Mesothelial cell of epicardium (in vitro differentiated cells): Measurements from ENCODE around the gene KRT6C. TPM values are rescaled to one million over a fixed set of nuclear protein-coding genes. Genes with fewer than 3 reads are reported as not detected.

ENCODE experiments used
- DNase-seq, 2 experiments: peaks; one replicate each; pipeline ENCODE4 v3.0.0; 2021; ENCODE audit warnings: low spot score in 2 of 2; ENCODE audit not compliant: unreplicated experiment in 2 of 2
- H3K27ac Mint-ChIP-seq: 2 replicates; pipeline ENCODE4 v1.8.0; 2021; ENCODE audit warnings: mixed read lengths
- H3K27me3 Mint-ChIP-seq: 2 replicates; pipeline ENCODE4 v1.8.0; 2021; ENCODE audit warnings: low read depth, mixed read lengths
- H3K36me3 Mint-ChIP-seq: 2 replicates; pipeline ENCODE4 v1.8.0; 2021; ENCODE audit warnings: mixed read lengths
- H3K4me1 Mint-ChIP-seq: 2 replicates; pipeline ENCODE4 v1.8.0; 2021; ENCODE audit warnings: mixed read lengths
- H3K4me3 Mint-ChIP-seq: 2 replicates; pipeline ENCODE4 v1.8.0; 2021; ENCODE audit warnings: mild to moderate bottlenecking, moderate library complexity, mixed read lengths
- H3K9me3 Mint-ChIP-seq: 2 replicates; pipeline ENCODE4 v1.8.0; 2021; ENCODE audit warnings: mixed read lengths
- CTCF ChIP-seq: fragments of 200-600 bp; sonication (generic); IDR thresholded peaks from one replicate; pipeline ENCODE4 v1.5.0; 2021; ENCODE audit warnings: antibody characterized with exemption; ENCODE audit not compliant: unreplicated experiment
- total RNA-seq: library from RNA; stranded (reverse); gene quantifications from 3 replicates; pipeline ENCODE4 v1.2.1, GENCODE V29; 2021

The KRT6C gene
- total RNA-seq, 1 donor from 2014 or later, result not detected

GRCh38 chr12:52439845-52440244 is 33.8 kb downstream of the KRT6C start:
- no peaks in the 10 kb centered on the region for H3K36me3 Mint-ChIP-seq
- H3K27ac Mint-ChIP-seq, result peak overlapping the region; percentile 51
- TF ChIP-seq CTCF, result no peak
- peaks cover 61% of the 10 kb centered on the region for H3K4me1 Mint-ChIP-seq
- no peak overlapping the region for H3K4me3 Mint-ChIP-seq
- no peaks in the 10 kb centered on the region for H3K9me3 Mint-ChIP-seq
- no peak for DNase-seq
- no peaks in the 10 kb centered on the region for H3K27me3 Mint-ChIP-seq

GRCh38 chr12:52439420-52439819 is 34.2 kb downstream of the KRT6C start:
- Mint-ChIP-seq H3K9me3 (no peaks in the 10 kb centered on the region), H3K4me3 (no peak overlapping the region), H3K4me1 (peaks cover 61% of the 10 kb centered on the region), H3K27me3 (no peaks in the 10 kb centered on the region), H3K27ac (no peak overlapping the region), H3K36me3 (no peaks in the 10 kb centered on the region)
- no peak for TF ChIP-seq CTCF
- DNase-seq, result no peak

- Mint-ChIP-seq H3K4me1 (peaks cover 61% of the 10 kb centered on the region), H3K36me3 (no peaks in the 10 kb centered on the region), H3K4me3 (no peak overlapping the region), H3K9me3 (no peaks in the 10 kb centered on the region), H3K27me3 (no peaks in the 10 kb centered on the region), H3K27ac (no peak overlapping the region)
- TF ChIP-seq CTCF, result no peak
- DNase-seq, result no peak
Measured at GRCh38 chr12:52438305-52439301, 35.0 kb downstream of the KRT6C start.

GRCh38 chr12:52437508-52437907 is 36.1 kb downstream of the KRT6C start:
- no peak for DNase-seq
- peak overlapping the region; percentile 65 for H3K27ac Mint-ChIP-seq
- H3K36me3 Mint-ChIP-seq, result no peaks in the 10 kb centered on the region
- H3K4me3 Mint-ChIP-seq, result no peak overlapping the region
- TF ChIP-seq CTCF, result no peak
- H3K4me1 Mint-ChIP-seq, result peaks cover 50% of the 10 kb centered on the region
- H3K27me3 Mint-ChIP-seq, result peaks cover 6% of the 10 kb centered on the region
- H3K9me3 Mint-ChIP-seq, result no peaks in the 10 kb centered on the region

- no peaks in the 10 kb centered on the region for H3K36me3 Mint-ChIP-seq
- DNase-seq, result no peak
- H3K9me3 Mint-ChIP-seq, result no peaks in the 10 kb centered on the region
- peaks cover 12% of the 10 kb centered on the region for H3K27me3 Mint-ChIP-seq
- H3K27ac Mint-ChIP-seq, result peak overlapping the region; percentile 65
- H3K4me3 Mint-ChIP-seq, result no peak overlapping the region
- no peak for TF ChIP-seq CTCF
- peaks cover 44% of the 10 kb centered on the region for H3K4me1 Mint-ChIP-seq
Measured at GRCh38 chr12:52436828-52437474, 36.7 kb downstream of the KRT6C start.
